HG03280 (cell line): ENCODE results near the gene GKAP1.
"Not testable (repeated sequence)": the region's sequence is repeated elsewhere in the genome, so short reads cannot be mapped to it uniquely, and the experiment has no call there.

Source experiments
- ATAC-seq: cut with Tn5 transposase; IDR thresholded peaks from one replicate; pipeline ENCODE4 v1.9.1; 2021; ENCODE audit warnings: mild to moderate bottlenecking, moderate library complexity; ENCODE audit not compliant: unreplicated experiment

Gene GKAP1

GRCh38 chr9:83817356-83818278 lies at the start of gene GKAP1:
Gene GKAP1, minus strand, starts transcription at chr9:83817769. Its CDS starts 11,252 bp downstream, at chr9:83806517.
- ATAC-seq = peak; percentile 89

- not testable (repeated sequence) for ATAC-seq
Measured at GRCh38 chr9:83849895-83850294, 32.3 kb upstream of the GKAP1 start.

GRCh38 chr9:83837070-83837643 lies 19.6 kb upstream of the GKAP1 start:
- ATAC-seq = not testable (repeated sequence)

- not testable (repeated sequence) for ATAC-seq
Measured at GRCh38 chr9:83830426-83831071, 13.0 kb upstream of the GKAP1 start.

- not testable (repeated sequence) for ATAC-seq
Measured at GRCh38 chr9:83824986-83825623, 7.5 kb upstream of the GKAP1 start.

- peak; percentile 4 for ATAC-seq
Measured at GRCh38 chr9:83817011-83817355, 586 bp downstream of the GKAP1 start.

- not testable (repeated sequence) for ATAC-seq
Measured at GRCh38 chr9:83815120-83815519, 2.4 kb downstream of the GKAP1 start.

- not testable (repeated sequence) for ATAC-seq
Measured at GRCh38 chr9:83809213-83809612, 8.4 kb downstream of the GKAP1 start.

GRCh38 chr9:83804454-83804853 lies 13.1 kb downstream of the GKAP1 start:
- not testable (repeated sequence) for ATAC-seq

GRCh38 chr9:83803941-83804340 lies 13.6 kb downstream of the GKAP1 start:
- not testable (repeated sequence) for ATAC-seq

- no peak for ATAC-seq
Measured at GRCh38 chr9:83800236-83801033, 17.1 kb downstream of the GKAP1 start.

GRCh38 chr9:83794051-83794450 lies 23.5 kb downstream of the GKAP1 start:
- no peak for ATAC-seq

- no peak for ATAC-seq
Measured at GRCh38 chr9:83792746-83793145, 24.8 kb downstream of the GKAP1 start.

GRCh38 chr9:83778164-83778563 lies 39.4 kb downstream of the GKAP1 start:
- ATAC-seq = no peak

GRCh38 chr9:83775932-83776331 lies 41.6 kb downstream of the GKAP1 start:
- no peak for ATAC-seq

GRCh38 chr9:83772860-83773259 lies 44.7 kb downstream of the GKAP1 start:
- ATAC-seq = no peak

- no peak for ATAC-seq
Measured at GRCh38 chr9:83765376-83765775, 52.2 kb downstream of the GKAP1 start.

GRCh38 chr9:83754383-83754977 lies 63.1 kb downstream of the GKAP1 start:
- ATAC-seq = peak; percentile 58

GRCh38 chr9:83749706-83750105 lies 67.9 kb downstream of the GKAP1 start:
- ATAC-seq = no peak

- no peak for ATAC-seq
Measured at GRCh38 chr9:83744206-83744605, 73.4 kb downstream of the GKAP1 start.
